HL-60/S4 (cell line): ENCODE measurements around the gene IL1R2.

ENCODE experiments used
- in situ Hi-C: fragments of 300-500 bp; cut with MboI; formaldehyde crosslinking; loops from 2 replicates; pipeline ENCODE4 v1.14.3; 2022; ENCODE audit warnings: low sequenced_read_pairs

IL1R2 gene

GRCh38 chr2:101972621-101973434 is 18.9 kb upstream of the IL1R2 start:
- in situ Hi-C loops, result no loop called here

DNA sequence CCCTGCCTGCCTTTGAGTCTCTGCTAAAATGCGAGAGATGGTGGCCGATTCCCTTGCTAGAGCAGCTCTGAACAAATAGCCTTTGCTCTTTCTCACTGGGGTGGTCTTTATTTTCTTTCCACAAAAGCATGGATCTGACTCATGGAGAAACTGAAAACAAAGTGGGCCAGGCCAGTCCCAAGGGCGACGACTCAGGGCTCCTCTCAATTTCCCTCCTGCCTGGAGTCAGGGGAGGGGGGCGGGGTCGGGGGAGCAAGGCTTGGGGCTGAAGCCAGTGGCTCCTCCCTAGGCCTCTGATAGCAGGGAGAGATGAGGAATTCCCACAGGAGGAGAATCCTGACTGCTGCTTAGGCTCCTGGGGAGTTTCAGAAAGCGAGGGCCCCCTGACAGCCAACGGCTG is 17.1 kb upstream of the IL1R2 start:
- in situ Hi-C loops, result loop anchor here (25.0 kb wide), 1 partner anchor 562 kb away; no protein-coding TSS in a partner anchor

DNA sequence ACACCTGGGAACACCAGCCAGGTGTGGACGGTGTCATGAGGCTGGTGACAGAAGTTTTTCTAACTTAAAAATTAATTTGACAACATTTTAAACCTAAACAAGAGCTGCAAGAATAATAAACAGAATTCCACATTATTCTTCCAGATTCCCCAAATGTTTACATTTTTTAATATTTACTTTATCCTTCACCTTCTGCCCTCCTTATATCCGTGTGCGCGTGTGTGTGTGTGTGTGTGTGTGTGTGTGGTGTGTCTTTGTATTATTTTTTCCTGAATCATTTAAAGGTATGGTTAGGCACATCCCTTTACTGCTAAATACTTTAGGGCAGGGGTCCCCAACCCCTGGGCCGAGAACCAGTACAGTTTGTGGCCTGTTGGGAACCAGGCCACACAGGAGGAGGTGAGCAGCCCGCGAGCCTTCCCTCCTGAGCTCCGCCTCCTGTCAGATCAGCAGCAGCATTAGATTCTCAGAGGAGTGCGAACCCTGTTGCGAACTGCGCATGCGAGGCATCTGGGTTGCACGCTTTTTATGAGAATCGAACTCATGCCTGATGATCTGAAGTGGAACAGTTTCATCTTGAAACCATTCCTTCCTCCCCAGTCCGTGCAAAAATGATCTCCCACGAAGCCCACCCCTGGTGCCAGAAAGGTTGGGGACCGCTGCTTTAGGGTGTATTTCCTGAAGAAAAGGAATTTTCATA is 16.4 kb upstream of the IL1R2 start:
- in situ Hi-C loops, result loop anchor here (25.0 kb wide), 1 partner anchor 563 kb away; no protein-coding TSS in a partner anchor

DNA sequence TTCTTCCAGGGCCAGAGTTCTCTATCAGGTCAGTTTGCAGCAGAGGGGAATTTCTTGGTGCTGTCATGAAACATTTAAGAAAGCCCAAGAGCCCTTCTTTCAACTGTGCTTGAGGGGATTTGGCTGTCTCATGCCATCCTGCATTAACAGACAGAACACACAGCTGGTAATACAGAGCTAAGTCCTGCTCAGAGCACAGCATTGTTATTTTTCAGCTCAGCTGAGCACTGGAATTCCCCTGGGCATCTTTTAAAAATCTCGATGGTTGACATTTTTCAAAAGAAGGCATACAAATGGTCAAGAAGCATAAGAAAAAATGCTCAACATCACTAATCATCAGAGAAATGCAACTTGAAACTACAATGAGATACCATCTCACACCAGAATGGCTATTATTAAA is 14.9 kb upstream of the IL1R2 start:
- in situ Hi-C loops, result loop anchor here (25.0 kb wide), 1 partner anchor 565 kb away; no protein-coding TSS in a partner anchor

- in situ Hi-C loops, result loop anchor here (25.0 kb wide), 1 partner anchor 568 kb away; no protein-coding TSS in a partner anchor
Observed at GRCh38 chr2:101980368-101980767, 11.4 kb upstream of the IL1R2 start.

- in situ Hi-C loops, result loop anchor here (25.0 kb wide), 1 partner anchor 569 kb away; no protein-coding TSS in a partner anchor
Observed at GRCh38 chr2:101981066-101981465, 10.7 kb upstream of the IL1R2 start.

DNA sequence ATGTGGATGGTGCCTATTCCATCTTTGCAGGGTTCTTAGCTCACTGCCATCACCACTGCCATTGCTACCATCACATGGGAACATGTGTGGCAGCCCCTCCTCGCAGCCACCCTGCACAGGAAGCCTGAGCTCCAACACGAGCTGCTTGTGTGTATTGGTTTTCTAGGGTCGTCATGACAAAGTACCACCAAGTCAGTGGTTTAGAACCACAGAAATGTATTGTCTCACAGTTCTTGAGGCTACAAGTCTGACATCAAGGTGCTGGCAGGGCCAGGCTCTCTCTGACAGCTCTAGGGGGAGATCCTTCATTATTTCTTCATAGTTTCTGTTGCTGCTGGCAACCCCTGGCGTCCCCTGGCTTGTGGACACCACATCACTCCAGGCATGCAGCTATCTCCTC is 10.3 kb upstream of the IL1R2 start:
- in situ Hi-C loops, result loop anchor here (25.0 kb wide), 1 partner anchor 569 kb away; no protein-coding TSS in a partner anchor

GRCh38 chr2:101982495-101983029 is 9.2 kb upstream of the IL1R2 start:
- in situ Hi-C loops, result loop anchor here (25.0 kb wide), 1 partner anchor 570 kb away; no protein-coding TSS in a partner anchor

DNA sequence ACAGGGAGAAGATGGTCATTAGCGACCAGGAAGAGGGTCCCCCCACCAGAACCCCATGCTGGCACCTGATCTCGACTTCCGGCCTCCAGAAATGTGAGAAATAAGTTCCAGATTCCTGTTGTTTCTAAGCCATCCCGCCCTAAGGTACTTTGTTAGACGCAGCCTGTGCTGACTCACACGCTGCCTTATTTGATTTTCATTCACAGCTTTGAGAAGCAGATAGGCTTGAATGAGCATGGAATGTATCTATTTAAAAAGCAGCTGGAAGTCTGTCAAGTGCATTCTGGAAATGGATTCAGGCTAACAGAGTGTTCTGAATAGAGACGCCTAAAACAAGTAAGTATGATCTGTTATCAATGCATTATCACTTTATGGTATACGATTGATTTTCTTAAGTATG is 8.3 kb upstream of the IL1R2 start:
- in situ Hi-C loops, result loop anchor here (25.0 kb wide), 1 partner anchor 571 kb away; no protein-coding TSS in a partner anchor

GRCh38 chr2:101983928-101984327 is 7.8 kb upstream of the IL1R2 start:
- in situ Hi-C loops, result loop anchor here (25.0 kb wide), 1 partner anchor 572 kb away; no protein-coding TSS in a partner anchor

- in situ Hi-C loops, result loop anchor here (25.0 kb wide), 1 partner anchor 572 kb away; no protein-coding TSS in a partner anchor
Observed at GRCh38 chr2:101984656-101985055, 7.1 kb upstream of the IL1R2 start.

GRCh38 chr2:101985101-101985792 is 6.5 kb upstream of the IL1R2 start:
- in situ Hi-C loops, result loop anchor here (25.0 kb wide), 1 partner anchor 573 kb away; no protein-coding TSS in a partner anchor

DNA sequence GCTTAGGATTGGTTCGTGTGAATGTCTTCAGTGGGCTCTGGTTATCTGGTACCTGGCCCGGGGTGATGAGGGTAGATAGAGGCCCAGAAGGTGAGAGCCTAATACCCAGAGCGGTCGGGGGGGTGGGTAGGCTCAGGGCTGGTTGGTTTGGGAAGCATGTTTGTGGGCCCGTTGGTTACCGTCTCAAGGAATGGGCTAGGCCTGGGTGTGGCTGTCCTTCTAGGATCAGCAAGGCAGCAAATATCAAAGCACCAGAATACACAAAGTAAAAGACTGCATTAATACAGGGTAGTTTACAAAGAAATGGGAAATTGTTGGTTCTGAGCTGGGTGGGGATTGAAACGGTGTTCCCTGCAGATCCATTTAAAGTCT is 6.0 kb upstream of the IL1R2 start:
- in situ Hi-C loops, result loop anchor here (25.0 kb wide), 1 partner anchor 573 kb away; no protein-coding TSS in a partner anchor

DNA sequence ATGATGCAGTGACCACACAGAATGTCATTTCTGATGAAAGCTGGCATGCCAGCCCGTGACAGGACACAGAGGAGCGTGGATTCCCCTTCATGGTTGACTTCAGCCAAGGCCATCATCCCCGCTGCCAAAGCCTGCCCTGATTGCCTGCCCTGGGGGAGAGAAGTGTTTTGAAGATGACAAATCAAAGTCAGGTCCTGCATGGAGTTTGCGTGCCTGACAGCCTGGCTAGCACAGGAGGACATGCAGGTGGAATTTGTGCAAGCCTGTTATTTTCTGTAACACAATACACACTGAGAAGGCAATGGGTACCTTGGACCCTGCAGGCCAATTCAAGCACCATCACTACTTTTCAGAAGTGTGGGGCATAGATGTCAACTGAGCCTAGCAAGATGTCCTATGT is 5.4 kb upstream of the IL1R2 start:
- in situ Hi-C loops, result loop anchor here (25.0 kb wide), 1 partner anchor 574 kb away; no protein-coding TSS in a partner anchor

DNA sequence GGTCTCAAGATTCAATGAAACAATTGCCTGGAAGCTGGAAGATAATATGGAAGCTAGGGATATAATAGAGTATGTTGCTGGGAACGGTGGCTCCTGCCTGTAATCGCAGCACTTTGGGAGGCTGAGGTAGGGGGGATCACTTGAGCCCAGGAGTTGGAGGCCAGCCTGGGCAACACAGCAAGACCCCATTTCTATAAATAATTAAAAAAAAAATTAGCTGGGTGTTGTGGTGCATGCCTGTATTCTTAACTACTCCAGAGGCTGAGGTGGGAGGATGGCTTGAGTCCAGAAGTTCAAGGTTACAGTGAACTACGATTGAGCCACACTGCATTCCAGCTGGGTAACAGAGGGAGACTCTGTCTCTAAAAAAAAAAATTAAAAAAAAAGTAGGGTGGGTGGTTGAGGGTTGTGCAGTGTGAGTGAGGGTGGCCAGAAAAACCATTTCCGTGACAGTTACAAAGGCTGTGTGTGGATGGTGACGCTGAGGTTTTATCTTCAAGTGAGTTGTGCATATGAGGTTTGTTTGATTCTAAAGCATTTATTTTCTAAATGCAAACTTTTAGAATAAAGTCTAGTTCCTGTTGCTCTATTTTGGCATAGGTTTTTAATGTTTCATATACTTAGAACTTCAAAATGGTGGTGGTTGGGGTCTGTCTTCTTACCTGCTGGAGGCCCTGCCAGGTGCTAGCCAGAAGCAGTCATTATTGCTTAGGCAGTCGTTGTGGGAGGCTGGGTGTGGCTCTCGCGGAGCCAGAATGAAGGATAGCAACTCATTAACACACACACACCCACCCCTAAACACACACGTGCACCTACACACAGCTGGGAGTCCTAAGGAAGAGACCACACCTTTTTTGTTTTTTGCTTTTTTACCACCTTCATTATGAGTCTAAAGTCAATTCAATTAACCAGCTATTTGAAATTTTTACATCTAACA is 4.7 kb upstream of the IL1R2 start:
- in situ Hi-C loops, result loop anchor here (25.0 kb wide), 1 partner anchor 575 kb away; no protein-coding TSS in a partner anchor

GRCh38 chr2:101987832-101988231 is 3.9 kb upstream of the IL1R2 start:
- in situ Hi-C loops, result loop anchor here (25.0 kb wide), 1 partner anchor 576 kb away; no protein-coding TSS in a partner anchor

GRCh38 chr2:101988541-101988940 is 3.2 kb upstream of the IL1R2 start:
- in situ Hi-C loops, result loop anchor here (25.0 kb wide), 1 partner anchor 576 kb away; no protein-coding TSS in a partner anchor

GRCh38 chr2:101989740-101990460 is 1.9 kb upstream of the IL1R2 start:
- in situ Hi-C loops, result loop anchor here (25.0 kb wide), 1 partner anchor 578 kb away; no protein-coding TSS in a partner anchor
